PC-3 (cell line): Measurements from ENCODE around the gene EQTN. TPM values are rescaled to one million over a fixed set of nuclear protein-coding genes. Genes with fewer than 3 reads are reported as not detected.

Source experiments
- ATAC-seq: fragments of 200-7000 bp; cut with Tn5 transposase; 2 replicates; pipeline ENCODE4 v1.9.1; 2020; ENCODE audit warnings: mild to moderate bottlenecking, moderate library complexity
- BruUV-seq: library from RNA; stranded (reverse); fragments of 400-500 nt; replicated peaks from 2 replicates; lab custom pipeline; 2021; lab: Mats Ljungman, UMichigan
- CTCF ChIA-PET: fragments of 300-600 bp; sonication (Branson Sonifier 250); formaldehyde crosslinking; loops from one replicate; lab custom pipeline; 2022; ENCODE audit warnings: antibody characterized with exemption; lab: Charles Lee
- POLR2A ChIA-PET: fragments of 300-600 bp; sonication (Branson Sonifier 250); formaldehyde crosslinking; loops from one replicate; lab custom pipeline; 2022; ENCODE audit warnings: antibody characterized with exemption; ENCODE audit not compliant: unreplicated experiment; lab: Charles Lee
- DNase-seq: peaks from one replicate; pipeline ENCODE4 v3.0.0-alpha.2; 2015
- H2AFZ ChIP-seq: fragments of 300-600 bp; sonication (generic); 2 replicates; pipeline ENCODE4 v1.6.0; 2016; ENCODE audit warnings: antibody characterized with exemption, low read length
- H3F3A ChIP-seq: fragments of 300-600 bp; sonication (generic); one replicate; pipeline ENCODE4 v1.6.0; 2017; ENCODE audit warnings: antibody characterized with exemption, low read length, control low read depth, mild to moderate bottlenecking; ENCODE audit not compliant: unreplicated experiment
- H3K27ac ChIP-seq: fragments of 300-600 bp; sonication (generic); 2 replicates; pipeline ENCODE4 v1.5.1; 2016; ENCODE audit warnings: mild to moderate bottlenecking, low read length
- H3K27me3 ChIP-seq: fragments of 300-600 bp; sonication (generic); 2 replicates; pipeline ENCODE4 v1.6.1; 2016; ENCODE audit warnings: low read length, mixed read lengths
- H3K36me3 ChIP-seq: fragments of 300-600 bp; sonication (generic); 2 replicates; pipeline ENCODE4 v1.6.1; 2016; ENCODE audit warnings: low read depth, mixed run types, low read length, mixed read lengths
- H3K4me1 ChIP-seq: fragments of 300-600 bp; sonication (generic); 2 replicates; pipeline ENCODE4 v1.5.1; 2016; ENCODE audit warnings: low read length; ENCODE audit not compliant: insufficient read depth
- H3K4me2 ChIP-seq: fragments of 300-600 bp; sonication (generic); 2 replicates; pipeline ENCODE4 v1.6.0; 2016; ENCODE audit warnings: low read length
- H3K4me3 ChIP-seq: fragments of 300-600 bp; sonication (generic); 2 replicates; pipeline ENCODE4 v1.5.1; 2016; ENCODE audit warnings: mild to moderate bottlenecking, low read length, mixed read lengths
- H3K79me2 ChIP-seq: fragments of 300-600 bp; sonication (generic); 2 replicates; pipeline ENCODE4 v1.6.1; 2017; ENCODE audit warnings: low read length, mixed read lengths
- H3K9ac ChIP-seq: fragments of 300-600 bp; sonication (generic); 2 replicates; pipeline ENCODE4 v1.6.0; 2016; ENCODE audit warnings: mild to moderate bottlenecking, low read length
- H3K9me2 ChIP-seq: fragments of 300-600 bp; sonication (generic); replicated peaks from 2 replicates; pipeline ENCODE4 v1.6.1; 2016; ENCODE audit warnings: mixed run types, low read length, mixed read lengths
- H3K9me3 ChIP-seq: fragments of 300-600 bp; sonication (generic); 2 replicates; pipeline ENCODE4 v1.6.1; 2016; ENCODE audit warnings: low read length, mixed read lengths
- H4K20me1 ChIP-seq: fragments of 300-600 bp; sonication (generic); 2 replicates; pipeline ENCODE4 v1.6.1; 2016; ENCODE audit warnings: low read length, mixed read lengths
- EZH2 ChIP-seq: fragments of 300-600 bp; sonication (generic); IDR thresholded peaks from one replicate; pipeline ENCODE4 v1.6.1; 2017; ENCODE audit warnings: antibody characterized with exemption, mild to moderate bottlenecking, low read length; ENCODE audit not compliant: unreplicated experiment
- EZH2phosphoT487 ChIP-seq: fragments of 300-600 bp; sonication (generic); IDR thresholded peaks from 2 replicates; pipeline ENCODE4 v1.6.1; 2018; ENCODE audit warnings: mild to moderate bottlenecking, antibody characterized with exemption, low read length, borderline replicate concordance
- intact Hi-C: fragments of 100-400 bp; cut with micrococcal nuclease; formaldehyde crosslinking; loops from 2 replicates; pipeline ENCODE4 v1.9.0; 2023
- total RNA-seq: library from RNA; depleted of rRNA; stranded (reverse); fragments of >200 nt; gene quantifications from 2 replicates; pipeline ENCODE4 v1.2.3, GENCODE V29; 2014
- TF ChIP-seq, protein P1 (sequence below): fragments of 300-600 bp; sonication (generic); conservative IDR thresholded peaks from 2 replicates; pipeline ENCODE4 v1.5.1; 2017; ENCODE audit warnings: antibody characterized with exemption, low read depth, mild to moderate bottlenecking, low read length

Gene EQTN
- total RNA-seq, 1 experiment from 2014 or later = not detected

DNA sequence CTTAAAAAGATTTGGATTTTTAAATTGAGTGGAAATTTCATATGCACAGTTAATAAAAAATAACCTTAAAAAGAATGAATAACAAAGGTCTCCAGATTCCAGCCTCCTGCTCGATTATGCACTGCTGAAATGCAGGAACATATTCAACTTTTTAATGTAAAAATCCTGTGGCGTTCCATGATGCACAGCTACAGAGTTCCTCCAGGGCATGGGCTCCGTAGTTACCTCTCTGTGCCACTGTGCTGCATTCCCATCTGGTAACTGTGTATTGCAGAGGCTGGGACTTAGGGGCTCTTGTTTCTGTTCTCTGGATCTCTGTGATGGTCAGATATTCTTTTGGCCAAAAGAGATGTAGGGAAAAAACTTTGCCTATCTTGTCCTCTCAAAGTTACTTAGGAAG is 31.5 kb upstream of the EQTN start:
- no peak overlapping the region for H3K9ac ChIP-seq
- H3K9me3 ChIP-seq = no peaks in the 10 kb centered on the region
- no peak for TF ChIP-seq EZH2
- TF ChIP-seq, protein P1, sequence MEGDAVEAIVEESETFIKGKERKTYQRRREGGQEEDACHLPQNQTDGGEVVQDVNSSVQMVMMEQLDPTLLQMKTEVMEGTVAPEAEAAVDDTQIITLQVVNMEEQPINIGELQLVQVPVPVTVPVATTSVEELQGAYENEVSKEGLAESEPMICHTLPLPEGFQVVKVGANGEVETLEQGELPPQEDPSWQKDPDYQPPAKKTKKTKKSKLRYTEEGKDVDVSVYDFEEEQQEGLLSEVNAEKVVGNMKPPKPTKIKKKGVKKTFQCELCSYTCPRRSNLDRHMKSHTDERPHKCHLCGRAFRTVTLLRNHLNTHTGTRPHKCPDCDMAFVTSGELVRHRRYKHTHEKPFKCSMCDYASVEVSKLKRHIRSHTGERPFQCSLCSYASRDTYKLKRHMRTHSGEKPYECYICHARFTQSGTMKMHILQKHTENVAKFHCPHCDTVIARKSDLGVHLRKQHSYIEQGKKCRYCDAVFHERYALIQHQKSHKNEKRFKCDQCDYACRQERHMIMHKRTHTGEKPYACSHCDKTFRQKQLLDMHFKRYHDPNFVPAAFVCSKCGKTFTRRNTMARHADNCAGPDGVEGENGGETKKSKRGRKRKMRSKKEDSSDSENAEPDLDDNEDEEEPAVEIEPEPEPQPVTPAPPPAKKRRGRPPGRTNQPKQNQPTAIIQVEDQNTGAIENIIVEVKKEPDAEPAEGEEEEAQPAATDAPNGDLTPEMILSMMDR = no peak
- TF ChIP-seq EZH2phosphoT487 = no peak
- BruUV-seq = no TSS peak
- H4K20me1 ChIP-seq = no peaks in the 10 kb centered on the region
- no peaks in the 10 kb centered on the region for H3K79me2 ChIP-seq
- no peaks in the 10 kb centered on the region for H3K36me3 ChIP-seq
- 0 out of 2 replicates have a peak, but pooled peaks cover 3% of the 10 kb centered on the region for H3K4me1 ChIP-seq
- H3K27me3 ChIP-seq = no peaks in the 10 kb centered on the region
- intact Hi-C loops = no loop called here
- H2AFZ ChIP-seq = no peak overlapping the region
- DNase-seq (no peak), ATAC-seq (no peak)
- ChIA-PET CTCF (no interaction called here), POLR2A (no interaction called here)
- no peak overlapping the region for H3K4me2 ChIP-seq
- H3K9me2 ChIP-seq = no peaks in the 10 kb centered on the region
- H3F3A ChIP-seq = no peaks in the 10 kb centered on the region
- H3K27ac ChIP-seq = no peak overlapping the region
- no peak overlapping the region for H3K4me3 ChIP-seq

DNA sequence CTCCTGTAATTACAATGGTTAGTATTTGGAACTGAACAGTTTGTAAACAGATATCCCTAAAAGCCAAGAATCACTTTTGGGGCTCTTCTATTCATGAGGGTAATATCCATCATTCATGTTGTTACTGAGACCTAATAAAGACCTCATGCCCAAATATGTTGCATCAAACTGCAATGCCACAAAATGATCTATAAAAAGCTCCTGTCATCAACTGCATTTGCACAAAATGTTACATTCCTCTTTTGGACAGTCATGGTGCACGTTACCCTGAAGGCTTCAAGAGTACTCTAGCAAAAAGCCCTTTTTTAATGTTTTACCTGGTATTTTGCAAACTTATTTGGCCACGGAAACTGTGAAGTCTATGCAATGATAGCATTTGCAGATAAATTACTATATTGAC is 14.2 kb upstream of the EQTN start:
- no peaks in the 10 kb centered on the region for H4K20me1 ChIP-seq
- no TSS peak for BruUV-seq

DNA sequence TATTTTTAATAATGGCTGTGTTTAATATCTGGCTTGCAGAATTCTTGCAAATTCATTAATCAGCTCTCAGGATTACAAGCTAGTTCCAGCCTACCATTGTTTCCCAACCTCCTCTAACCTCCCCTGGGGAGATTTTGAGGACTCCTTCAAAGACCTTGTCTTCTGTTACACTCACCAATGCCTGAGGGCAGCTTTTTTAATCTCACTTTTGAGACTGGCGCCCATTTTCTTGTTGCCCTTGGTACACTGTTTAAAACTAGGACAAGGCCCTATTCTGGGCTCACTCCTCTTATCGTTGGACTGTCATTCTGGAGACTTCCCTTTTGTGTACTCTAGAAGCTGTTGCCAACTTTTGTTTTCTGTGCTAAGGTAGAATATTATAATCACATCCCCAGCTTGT is 13.6 kb upstream of the EQTN start:
- H2AFZ ChIP-seq = no peak overlapping the region
- intact Hi-C loops = no loop called here
- DNase-seq (no peak), ATAC-seq (no peak)
- no peak overlapping the region for H3K4me3 ChIP-seq
- no peaks in the 10 kb centered on the region for H3K9me3 ChIP-seq
- H3K4me1 ChIP-seq = no peaks in the 10 kb centered on the region
- POLR2A ChIA-PET = interaction anchor here (0.6 kb wide), 1 partner anchor 223 kb away, joined by 4 read pairs; no protein-coding TSS in a partner anchor
- CTCF ChIA-PET = no interaction called here
- no peak overlapping the region for H3K27ac ChIP-seq
- no peaks in the 10 kb centered on the region for H3F3A ChIP-seq
- no TSS peak for BruUV-seq
- H4K20me1 ChIP-seq = no peaks in the 10 kb centered on the region
- H3K27me3 ChIP-seq = no peaks in the 10 kb centered on the region; the same call in 1 of the 2 replicates
- no peaks in the 10 kb centered on the region for H3K9me2 ChIP-seq
- no peaks in the 10 kb centered on the region for H3K36me3 ChIP-seq
- H3K4me2 ChIP-seq = no peak overlapping the region
- H3K79me2 ChIP-seq = no peaks in the 10 kb centered on the region
- H3K9ac ChIP-seq = no peak overlapping the region
- TF ChIP-seq, protein P1 = no peak
- TF ChIP-seq EZH2phosphoT487 = no peak
- no peak for TF ChIP-seq EZH2

More for the DNA sequence above, 14.2 kb upstream of the EQTN start:
- intact Hi-C loops = no loop called here
- Histone ChIP-seq H3K79me2 (no peaks in the 10 kb centered on the region), H3K9ac (no peak overlapping the region), H3F3A (no peaks in the 10 kb centered on the region), H3K4me1 (no peaks in the 10 kb centered on the region), H3K9me3 (no peaks in the 10 kb centered on the region), H3K4me2 (no peak overlapping the region), H3K27ac (no peak overlapping the region), H3K4me3 (no peak overlapping the region), H3K9me2 (no peaks in the 10 kb centered on the region), H2AFZ (no peak overlapping the region), H3K36me3 (no peaks in the 10 kb centered on the region), H3K27me3 (no peaks in the 10 kb centered on the region; the same call in 1 of the 2 replicates)
- ATAC-seq (no peak), DNase-seq (no peak)
- ChIA-PET POLR2A (no interaction called here), CTCF (no interaction called here)
- TF ChIP-seq, protein P1 = no peak
- TF ChIP-seq EZH2 (no peak), EZH2phosphoT487 (no peak)
